HG02970 (cell line): ENCODE data around the gene POC5.
A peak's percentile ranks its signal among the peaks of the same experiment; 100 is the strongest.
"Not testable (repeated sequence)": the region's sequence is repeated elsewhere in the genome, so short reads cannot be mapped to it uniquely, and the experiment has no call there.

Experiments
- ATAC-seq: cut with Tn5 transposase; IDR thresholded peaks from one replicate; pipeline ENCODE4 v1.9.1; 2021; ENCODE audit warnings: mild to moderate bottlenecking, moderate library complexity, moderate number of reproducible peaks; ENCODE audit not compliant: unreplicated experiment, low FRiP score

Gene POC5

GRCh38 chr5:75717082-75717922 is at the start of gene POC5:
POC5 (minus strand) TSS chr5:75717437; CDS start chr5:75712937, 4,500 bp downstream.
- peak; percentile 95 for ATAC-seq

GRCh38 chr5:75758116-75758515 is 40.9 kb upstream of the POC5 start:
- no peak for ATAC-seq

GRCh38 chr5:75756981-75757380 is 39.7 kb upstream of the POC5 start:
- ATAC-seq, result no peak

GRCh38 chr5:75756211-75756610 is 39.0 kb upstream of the POC5 start:
- ATAC-seq, result no peak

GRCh38 chr5:75753182-75753581 is 35.9 kb upstream of the POC5 start:
- ATAC-seq, result no peak

- no peak for ATAC-seq
Measured at GRCh38 chr5:75744355-75744754, 27.1 kb upstream of the POC5 start.

- no peak for ATAC-seq
Measured at GRCh38 chr5:75736273-75736672, 19.0 kb upstream of the POC5 start.

- no peak for ATAC-seq
Measured at GRCh38 chr5:75734913-75735789, 17.9 kb upstream of the POC5 start.

GRCh38 chr5:75733767-75734166 is 16.5 kb upstream of the POC5 start:
- ATAC-seq, result no peak

GRCh38 chr5:75731515-75731914 is 14.3 kb upstream of the POC5 start:
- ATAC-seq, result not testable (repeated sequence)

GRCh38 chr5:75729321-75729720 is 12.1 kb upstream of the POC5 start:
- ATAC-seq, result no peak

GRCh38 chr5:75727931-75728330 is 10.7 kb upstream of the POC5 start:
- ATAC-seq, result no peak

- not testable (repeated sequence) for ATAC-seq
Measured at GRCh38 chr5:75726224-75726623, 9.0 kb upstream of the POC5 start.

GRCh38 chr5:75723378-75723777 is 6.1 kb upstream of the POC5 start:
- ATAC-seq, result no peak

GRCh38 chr5:75721573-75721972 is 4.3 kb upstream of the POC5 start:
- ATAC-seq, result no peak

- ATAC-seq, result no peak
Measured at GRCh38 chr5:75720882-75721281, 3.6 kb upstream of the POC5 start.

- ATAC-seq, result peak; percentile 5
Measured at GRCh38 chr5:75716715-75717081, 539 bp downstream of the POC5 start.

- no peak for ATAC-seq
Measured at GRCh38 chr5:75712091-75712490, 5.1 kb downstream of the POC5 start.

GRCh38 chr5:75711151-75711550 is 6.1 kb downstream of the POC5 start:
- no peak for ATAC-seq

- no peak for ATAC-seq
Measured at GRCh38 chr5:75710637-75711036, 6.6 kb downstream of the POC5 start.

GRCh38 chr5:75707911-75708509 is 9.2 kb downstream of the POC5 start:
- ATAC-seq, result no peak
